Upper lobe of left lung (tissue), 4 donors: Measurements from ENCODE around the gene MELTF.

Experiments
- CTCF ChIP-seq, 6 experiments: fragments of 450-650 bp in 4 of 6; fragments of 200-600 bp in 2 of 6; sonication (generic) in 2 of 6; IDR thresholded peaks; one replicate each; pipeline ENCODE4 v1.5.1; 2016 to 2019; ENCODE audit warnings: antibody characterized with exemption in 6 of 6
- EP300 ChIP-seq, 4 donors: sonication (generic); formaldehyde crosslinking; IDR thresholded peaks; one replicate each; pipeline ENCODE4 v1.5.1; 2017; ENCODE audit warnings: antibody characterized with exemption in 4 of 4, control low read depth in 2 of 4
- POLR2AphosphoS5 ChIP-seq, 2 donors: sonication (generic); formaldehyde crosslinking; IDR thresholded peaks; one replicate each; pipeline ENCODE4 v1.5.1; 2017; ENCODE audit warnings: antibody characterized with exemption in 2 of 2

DNA sequence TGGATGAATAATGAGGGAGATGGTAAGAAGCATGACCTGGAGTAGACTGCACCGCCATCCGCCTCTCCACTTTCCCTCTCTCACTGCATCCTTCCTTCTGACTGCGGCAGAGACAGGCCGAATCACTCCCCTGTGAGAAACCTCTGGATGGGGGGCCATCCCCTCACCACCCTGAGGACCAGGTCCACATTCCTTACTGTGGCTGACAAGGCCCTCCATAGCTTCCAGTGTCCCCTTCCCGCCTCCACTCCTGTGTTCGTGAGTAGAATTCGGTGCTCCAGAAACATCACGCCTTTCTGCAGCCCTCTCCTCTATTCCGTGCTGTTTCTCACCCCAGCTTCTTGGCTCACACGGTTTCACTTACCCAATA is 63.8 kb downstream of the MELTF start:
- TF ChIP-seq CTCF (IDR thresholded peaks at IDR 0.05) (no peak), POLR2AphosphoS5 (IDR thresholded peaks at IDR 0.05) (no peak), EP300 (IDR thresholded peaks at IDR 0.05) (no peak)
